Bronchial epithelial cell (primary cell): Measurements from ENCODE around the gene PTRH1. TPM values are rescaled to one million over a fixed set of nuclear protein-coding genes. Genes with fewer than 3 reads are reported as not detected.

Experiments
- DNase-seq: peaks from one replicate; pipeline ENCODE4 v3.0.0-alpha.2; 2010; ENCODE audit warnings: low read depth
- FAIRE-seq: peaks from 2 replicates; lab custom pipeline; 2011; peaks lifted over from hg19 to GRCh38; lab: Jason Lieb, UNC
- H3K27me3 ChIP-seq: 2 replicates; pipeline ENCODE4 v1.5.1; 2011; ENCODE audit warnings: low read length; ENCODE audit not compliant: control insufficient read depth, insufficient read depth
- H3K36me3 ChIP-seq: 2 replicates; pipeline ENCODE4 v1.5.1; 2011; ENCODE audit warnings: low read length; ENCODE audit not compliant: control insufficient read depth, insufficient read depth
- H3K4me3 ChIP-seq: 2 replicates; pipeline ENCODE4 v1.5.1; 2011; ENCODE audit warnings: mild to moderate bottlenecking, low read depth, low read length, control low read depth
- total RNA-seq: library from RNA; depleted of rRNA; stranded (reverse); fragments of >200 nt; gene quantifications from 2 replicates; pipeline ENCODE4 v1.2.1, GENCODE V29; 2014
- TF ChIP-seq, protein P1 (sequence below): IDR thresholded peaks from 2 replicates; pipeline ENCODE4 v1.5.1; 2011; ENCODE audit warnings: mild to moderate bottlenecking, moderate library complexity, low read length, control low read depth, inconsistent platforms; ENCODE audit not compliant: insufficient read depth, severe bottlenecking

The PTRH1 gene
- total RNA-seq, 1 donor from 2014 or later: 26.6 TPM

GRCh38 chr9:127731938-127732337 lies 16.5 kb upstream of the PTRH1 start:
- Histone ChIP-seq H3K27me3 (no peaks in the 10 kb centered on the region), H3K36me3 (peaks cover 1% of the 10 kb centered on the region), H3K4me3 (no peak overlapping the region)
- TF ChIP-seq, protein P1, sequence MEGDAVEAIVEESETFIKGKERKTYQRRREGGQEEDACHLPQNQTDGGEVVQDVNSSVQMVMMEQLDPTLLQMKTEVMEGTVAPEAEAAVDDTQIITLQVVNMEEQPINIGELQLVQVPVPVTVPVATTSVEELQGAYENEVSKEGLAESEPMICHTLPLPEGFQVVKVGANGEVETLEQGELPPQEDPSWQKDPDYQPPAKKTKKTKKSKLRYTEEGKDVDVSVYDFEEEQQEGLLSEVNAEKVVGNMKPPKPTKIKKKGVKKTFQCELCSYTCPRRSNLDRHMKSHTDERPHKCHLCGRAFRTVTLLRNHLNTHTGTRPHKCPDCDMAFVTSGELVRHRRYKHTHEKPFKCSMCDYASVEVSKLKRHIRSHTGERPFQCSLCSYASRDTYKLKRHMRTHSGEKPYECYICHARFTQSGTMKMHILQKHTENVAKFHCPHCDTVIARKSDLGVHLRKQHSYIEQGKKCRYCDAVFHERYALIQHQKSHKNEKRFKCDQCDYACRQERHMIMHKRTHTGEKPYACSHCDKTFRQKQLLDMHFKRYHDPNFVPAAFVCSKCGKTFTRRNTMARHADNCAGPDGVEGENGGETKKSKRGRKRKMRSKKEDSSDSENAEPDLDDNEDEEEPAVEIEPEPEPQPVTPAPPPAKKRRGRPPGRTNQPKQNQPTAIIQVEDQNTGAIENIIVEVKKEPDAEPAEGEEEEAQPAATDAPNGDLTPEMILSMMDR: no peak
- no peak for DNase-seq
- no peak for FAIRE-seq

- Histone ChIP-seq H3K36me3 (peaks cover 1% of the 10 kb centered on the region), H3K27me3 (no peaks in the 10 kb centered on the region), H3K4me3 (no peak overlapping the region)
- DNase-seq (no peak), FAIRE-seq (no peak)
- TF ChIP-seq, protein P1: no peak
These were observed 15.4 kb upstream of the PTRH1 start for GRCh38 chr9:127730799-127731410.

- Histone ChIP-seq H3K27me3 (no peaks in the 10 kb centered on the region), H3K4me3 (no peak overlapping the region), H3K36me3 (peaks cover 1% of the 10 kb centered on the region)
- FAIRE-seq (no peak), DNase-seq (no peak)
- TF ChIP-seq, protein P1: no peak
These were observed 14.8 kb upstream of the PTRH1 start for GRCh38 chr9:127730262-127730661.

DNA sequence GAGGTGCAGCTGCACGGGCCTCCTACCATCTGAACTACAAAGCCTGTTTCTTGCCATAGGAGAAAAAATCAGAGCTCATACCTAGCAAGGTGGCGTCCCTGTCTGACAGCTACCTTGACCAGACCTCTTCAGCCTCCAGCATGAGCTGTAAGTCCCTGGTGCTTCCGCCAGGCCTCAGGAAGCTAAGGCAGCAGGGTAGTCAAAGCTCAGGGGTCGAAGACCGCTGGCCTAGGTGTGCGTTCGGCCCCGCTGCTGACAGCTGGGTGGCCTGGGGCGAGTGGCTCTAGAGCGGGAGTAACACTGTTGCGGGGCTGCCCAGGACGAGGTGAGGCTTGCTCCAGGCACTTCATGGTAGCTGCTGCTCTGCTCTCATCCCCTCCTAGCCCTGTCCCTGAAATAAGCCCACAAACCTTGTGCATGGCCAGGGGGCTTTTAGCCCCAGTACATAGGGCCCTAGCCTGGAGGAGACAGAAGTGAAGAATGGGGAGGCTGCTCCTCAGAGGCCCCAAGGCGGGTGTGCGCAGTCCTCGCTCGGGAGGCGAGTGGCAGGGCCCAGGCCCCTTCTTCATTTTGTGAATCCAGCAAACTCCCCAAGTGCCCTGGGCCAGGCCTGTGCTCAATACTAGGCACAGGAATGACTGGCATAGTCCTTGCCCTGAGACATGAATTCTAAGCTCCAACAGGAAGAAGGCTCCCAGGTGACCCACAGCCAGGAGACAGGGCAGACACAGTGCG lies 14.2 kb upstream of the PTRH1 start:
- TF ChIP-seq, protein P1: no peak
- Histone ChIP-seq H3K36me3 (peaks cover 1% of the 10 kb centered on the region), H3K4me3 (no peak overlapping the region), H3K27me3 (no peaks in the 10 kb centered on the region)
- DNase-seq (no peak), FAIRE-seq (no peak)

DNA sequence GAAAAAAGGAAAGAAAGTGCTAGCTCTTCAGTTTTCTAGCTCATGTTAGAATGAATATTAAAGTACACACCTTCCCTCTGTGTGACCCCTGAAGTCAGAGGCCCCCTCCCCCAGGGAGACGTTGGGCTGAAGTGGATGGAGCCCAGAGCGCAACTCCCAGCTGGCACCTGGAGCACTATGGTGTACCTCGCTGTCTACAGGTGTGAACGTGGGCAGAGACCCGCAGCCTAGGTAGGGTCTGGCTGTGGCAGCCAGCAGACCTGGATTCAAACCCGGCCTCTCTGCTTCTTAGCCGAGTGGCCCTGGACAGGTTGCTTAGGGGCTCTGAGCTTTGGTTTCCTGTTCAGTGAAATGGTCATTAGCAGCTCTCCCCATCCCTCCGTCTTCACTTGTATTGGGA lies 13.3 kb upstream of the PTRH1 start:
- TF ChIP-seq, protein P1: no peak
- H3K4me3 ChIP-seq: no peak overlapping the region
- DNase-seq (no peak), FAIRE-seq (no peak)
- H3K27me3 ChIP-seq: no peaks in the 10 kb centered on the region
- H3K36me3 ChIP-seq: peaks cover 1% of the 10 kb centered on the region
